T-cell (primary cell): Measurements from ENCODE around the gene FAM217B. TPM values are rescaled to one million over a fixed set of nuclear protein-coding genes. Genes with fewer than 3 reads are reported as not detected.
"Not testable (repeated sequence)": the region's sequence is repeated elsewhere in the genome, so short reads cannot be mapped to it uniquely, and the experiment has no call there.

Experiments
- ATAC-seq, 4 experiments: fragments of 200-7000 bp in 3 of 4; fragments of 150-1000 bp in 1 of 4; cut with Tn5 transposase; replicated peaks in 1 of 4; 1 replicate in 3 of 4; 2 replicates in 1 of 4; pipeline ENCODE4 v1.10.0; 2021; ENCODE audit warnings: moderate library complexity in 3 of 4, mild to moderate bottlenecking in 2 of 4, moderate number of reproducible peaks in 1 of 4
- CTCF ChIA-PET, 2 donors: fragments of 300-600 bp; sonication (Branson Sonifier 250); formaldehyde crosslinking; loops; one replicate each; lab custom pipeline; 2022; ENCODE audit warnings: antibody characterized with exemption in 2 of 2; lab: Charles Lee
- POLR2A ChIA-PET, 2 donors: fragments of 300-600 bp; sonication (Branson Sonifier 250); formaldehyde crosslinking; loops; one replicate each; lab custom pipeline; 2022; ENCODE audit warnings: antibody characterized with exemption in 2 of 2; lab: Charles Lee
- DNase-seq, 35 experiments: peaks; one replicate each; pipeline versions ENCODE4 v3.0.0 to v3.0.0-alpha.2; 2013 to 2023
- H3K27ac ChIP-seq: one replicate; pipeline ENCODE4 v1.5.1; 2013; ENCODE audit warnings: low read length
- H3K27me3 ChIP-seq, 2 experiments: replicated peaks in 1 of 2; 1 replicate in 1 of 2; 2 replicates in 1 of 2; pipeline versions ENCODE4 v1.6.1 to v1.7.0; 2013; ENCODE audit warnings: low read length in 1 of 2, mixed read lengths in 1 of 2; ENCODE audit not compliant: control insufficient read depth in 2 of 2, insufficient read depth in 2 of 2; ENCODE audit errors: extremely low read depth in 1 of 2
- H3K36me3 ChIP-seq, 2 donors: 1 replicate in 1 of 2; 2 replicates in 1 of 2; pipeline versions ENCODE4 v1.6.1 to v1.7.0; 2013; ENCODE audit warnings: low read length in 1 of 2; ENCODE audit not compliant: control insufficient read depth in 2 of 2, insufficient read depth in 1 of 2; ENCODE audit errors: extremely low read depth in 1 of 2
- H3K4me1 ChIP-seq, 2 experiments: 1 replicate in 1 of 2; 2 replicates in 1 of 2; pipeline versions ENCODE4 v1.6.1 to v1.7.0; 2013; ENCODE audit warnings: low read length in 2 of 2, mixed read lengths in 1 of 2; ENCODE audit not compliant: insufficient read depth in 2 of 2, control insufficient read depth in 1 of 2; ENCODE audit errors: extremely low read depth in 1 of 2
- H3K4me3 ChIP-seq, 2 donors: 1 replicate in 1 of 2; 2 replicates in 1 of 2; pipeline versions ENCODE4 v1.5.1 to v1.7.0; 2013; ENCODE audit warnings: mild to moderate bottlenecking in 2 of 2, low read length in 1 of 2, moderate library complexity in 1 of 2; ENCODE audit not compliant: control insufficient read depth in 1 of 2; ENCODE audit errors: extremely low read depth in 1 of 2
- H3K9me3 ChIP-seq: 2 replicates; pipeline ENCODE4 v1.7.0; 2013
- H3K27ac Mint-ChIP-seq, 2 donors: one replicate each; pipeline ENCODE4 v1.8.0; 2020 to 2021; ENCODE audit warnings: mild to moderate bottlenecking in 2 of 2, mixed read lengths in 2 of 2
- H3K27me3 Mint-ChIP-seq, 2 donors: one replicate each; pipeline ENCODE4 v1.8.0; 2021 to 2022; ENCODE audit warnings: mixed read lengths in 2 of 2
- H3K36me3 Mint-ChIP-seq: one replicate; pipeline ENCODE4 v1.8.0; 2021; ENCODE audit warnings: mixed read lengths
- H3K4me1 Mint-ChIP-seq, 3 donors: one replicate each; pipeline ENCODE4 v1.8.0; 2020 to 2022; ENCODE audit warnings: mixed read lengths in 3 of 3, mild to moderate bottlenecking in 1 of 3
- H3K4me3 Mint-ChIP-seq, 3 donors: one replicate each; pipeline ENCODE4 v1.8.0; 2020 to 2022; ENCODE audit warnings: mild to moderate bottlenecking in 3 of 3, mixed read lengths in 3 of 3, moderate library complexity in 3 of 3
- H3K9me3 Mint-ChIP-seq, 3 donors: one replicate each; pipeline ENCODE4 v1.8.0; 2020 to 2022; ENCODE audit warnings: mixed read lengths in 3 of 3
- WGBS: methylation state at CpG from one replicate; pipeline ENCODE4 v1.1.5; 2013; ENCODE audit warnings: missing lambda C conversion rate; ENCODE audit not compliant: insufficient coverage; 5-methylcytosine and 5-hydroxymethylcytosine counted together
- total RNA-seq, 35 experiments: library from RNA in 6 of 35; stranded (reverse) in 6 of 35; fragments of 120-200 nt in 1 of 35; gene quantifications; one replicate each; pipeline versions ENCODE4 v1.2.1 to v1.2.4 and lab custom pipeline; 2013 to 2026

The FAM217B gene
- total RNA-seq, 5 donors from 2014 or later (not counting 1 experiment from before 2014, with no cell fraction given): 19.3 to 35.6 (median 29.5) TPM

DNA sequence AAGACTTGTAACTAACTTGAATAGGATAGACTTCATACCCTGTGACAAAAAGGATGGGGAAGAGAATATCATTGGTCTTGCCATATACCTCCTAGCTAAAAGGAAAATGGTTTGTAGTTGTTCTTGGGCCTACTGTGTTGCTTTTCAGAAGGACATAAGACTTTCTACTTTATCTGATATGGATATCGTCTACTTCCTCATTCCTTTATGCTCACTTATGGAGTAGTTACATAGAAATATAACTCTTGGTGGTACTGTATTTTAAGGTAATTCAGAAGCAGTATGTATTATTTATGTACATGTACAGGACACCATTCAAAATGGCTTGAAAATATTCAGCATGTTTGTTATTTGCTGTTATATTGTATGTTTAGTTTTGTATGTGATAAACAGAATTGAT lies 8.0 kb downstream of the FAM217B start:
- Histone ChIP-seq H3K4me1 (peaks cover 5 to 6% of the 10 kb centered on the region in 2 experiments), H3K36me3 (peaks cover 0 to 26% of the 10 kb centered on the region in 2 donors), H3K9me3 (no peaks in the 10 kb centered on the region), H3K27ac (peak overlapping the region; percentile 55), H3K27me3 (no peaks in the 10 kb centered on the region), H3K4me3 (no peak overlapping the region)
- Mint-ChIP-seq H3K9me3 (no peaks in the 10 kb centered on the region), H3K4me3 (peak overlapping the region in 1 of 3 donors; percentile 60), H3K36me3 (peaks cover 12% of the 10 kb centered on the region), H3K27me3 (no peaks in the 10 kb centered on the region), H3K4me1 (peaks cover 22 to 33% (median 24%) of the 10 kb centered on the region in 3 donors), H3K27ac (peak overlapping the region; percentile 95 to 97)
- CTCF ChIA-PET: interaction anchor here (0.6 to 2.9 kb wide), 6 partner anchors 8 to 315 kb away, joined by 3 to 16 read pairs (median 8); partner anchors contain the start of genes FAM217B (in 1 of the 2), PPP1R3D (in 1 of the 2) and SYCP2 (in 1 of the 2)
- WGBS: no CpG with 5 or more reads among the region's 1 CpG
- ATAC-seq: no peak
- POLR2A ChIA-PET: interaction anchor here (0.6 to 0.7 kb wide), 2 partner anchors 8 to 315 kb away, joined by 3 read pairs; partner anchors contain the start of genes FAM217B (in 1 of the 2) and PPP1R3D (in 1 of the 2)
- no peak for DNase-seq

DNA sequence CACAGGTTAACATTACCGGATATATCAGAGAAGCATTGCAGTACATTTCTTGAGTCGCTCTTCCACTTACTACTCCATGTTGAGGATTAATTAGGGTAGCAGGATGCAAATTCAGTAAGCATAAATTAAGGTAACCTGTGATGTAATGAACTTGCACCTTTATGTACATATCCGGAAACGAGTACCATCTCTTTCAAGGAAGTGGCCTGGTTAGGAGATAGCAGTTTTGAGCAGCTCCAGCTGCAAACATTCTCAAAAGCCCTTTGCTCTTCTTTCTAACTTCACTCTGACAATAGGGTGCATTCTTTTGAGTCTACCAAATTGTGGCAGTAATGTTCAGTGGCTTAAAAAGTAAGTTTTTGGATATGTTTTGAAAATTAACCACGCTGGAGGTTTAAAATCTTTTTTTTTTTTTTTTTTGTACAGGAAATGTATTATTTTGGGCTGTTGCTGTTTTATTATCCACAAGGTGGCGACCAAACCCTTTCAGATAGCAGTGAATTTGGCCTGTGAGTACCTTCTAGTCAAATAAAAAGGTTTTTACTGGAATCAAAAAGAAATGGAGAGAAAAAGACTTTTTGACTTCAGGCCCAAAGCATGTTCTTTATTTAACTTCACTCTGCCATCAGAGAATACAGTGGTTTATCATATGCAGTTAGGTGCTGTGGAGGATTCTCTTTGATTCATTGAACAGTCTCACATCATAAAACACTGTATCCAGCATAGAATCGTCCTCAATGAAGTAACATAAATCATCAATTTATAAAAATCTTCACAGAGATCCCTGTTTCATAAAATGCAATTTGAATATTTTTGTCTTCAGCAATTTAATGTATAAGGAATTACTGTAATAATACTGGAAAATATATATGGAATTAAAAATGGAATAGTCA lies 8.9 kb downstream of the FAM217B start:
- peaks cover 5 to 6% of the 10 kb centered on the region in 2 experiments for H3K4me1 ChIP-seq
- no peaks in the 10 kb centered on the region for H3K9me3 Mint-ChIP-seq
- no peaks in the 10 kb centered on the region for H3K27me3 Mint-ChIP-seq
- H3K27ac ChIP-seq: peak overlapping the region; percentile 55
- no peaks in the 10 kb centered on the region for H3K27me3 ChIP-seq
- DNase-seq: peak in 19 of 35 experiments; percentile 11 to 81 (median 34)
- peaks cover 11% of the 10 kb centered on the region for H3K36me3 Mint-ChIP-seq
- no CpG with 5 or more reads among the region's 7 CpGs for WGBS
- peak overlapping the region; percentile 95 to 97 for H3K27ac Mint-ChIP-seq
- no peak overlapping the region for H3K4me3 ChIP-seq
- H3K36me3 ChIP-seq: peaks cover 0 to 20% of the 10 kb centered on the region in 2 donors
- peak; percentile 80 to 93 (median 89) for ATAC-seq
- POLR2A ChIA-PET: interaction anchor here (0.6 to 0.7 kb wide), 2 partner anchors 9 to 314 kb away, joined by 3 read pairs; partner anchors contain the start of genes FAM217B (in 1 of the 2) and PPP1R3D (in 1 of the 2)
- H3K4me1 Mint-ChIP-seq: peaks cover 22 to 33% (median 24%) of the 10 kb centered on the region in 3 donors
- H3K4me3 Mint-ChIP-seq: peak overlapping the region; percentile 56 to 62 (median 60)
- CTCF ChIA-PET: interaction anchor here (0.6 to 2.9 kb wide), 10 partner anchors 9 to 316 kb away, joined by 3 to 16 read pairs (median 5); partner anchors contain the start of genes FAM217B (in 1 of the 2), PPP1R3D (in 1 of the 2) and SYCP2 (in 1 of the 2)
- H3K9me3 ChIP-seq: no peaks in the 10 kb centered on the region

DNA sequence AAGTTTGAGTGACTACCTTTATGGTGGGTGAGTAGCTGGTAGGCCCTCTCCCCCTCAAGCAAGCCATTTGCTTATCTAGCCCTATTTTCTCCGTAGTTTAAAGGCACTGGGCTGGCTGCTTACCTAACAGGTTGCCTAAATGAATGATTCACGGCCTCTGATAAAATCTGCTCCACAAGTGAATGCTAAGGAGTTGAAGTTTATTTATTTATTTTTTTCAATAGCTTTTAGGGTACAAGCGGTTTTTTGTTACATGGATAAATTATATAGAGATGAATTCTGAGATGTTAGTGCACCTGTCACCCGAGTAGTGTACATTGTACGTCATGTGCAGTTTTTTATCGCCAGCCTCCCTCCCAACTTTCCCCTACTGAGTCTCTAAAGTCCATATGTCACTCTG lies 9.7 kb downstream of the FAM217B start:
- H3K27me3 ChIP-seq: no peaks in the 10 kb centered on the region
- H3K36me3 Mint-ChIP-seq: peaks cover 3% of the 10 kb centered on the region
- ChIA-PET POLR2A (no interaction called here), CTCF (interaction anchor here (1.1 to 2.9 kb wide), 6 partner anchors 9 to 315 kb away, joined by 3 to 16 read pairs (median 8); partner anchors contain the start of genes FAM217B (in 1 of the 2), PPP1R3D (in 1 of the 2) and SYCP2 (in 1 of the 2))
- 90% methylated on average over 2 of the region's 6 CpGs for WGBS
- H3K4me3 Mint-ChIP-seq: no peak overlapping the region
- DNase-seq (no peak), ATAC-seq (no peak)
- H3K4me1 Mint-ChIP-seq: peaks cover 18 to 30% (median 20%) of the 10 kb centered on the region in 3 donors
- peaks cover 5 to 6% of the 10 kb centered on the region in 2 experiments for H3K4me1 ChIP-seq
- no peak overlapping the region for H3K4me3 ChIP-seq
- H3K27me3 Mint-ChIP-seq: no peaks in the 10 kb centered on the region
- H3K36me3 ChIP-seq: peaks cover 0 to 12% of the 10 kb centered on the region in 2 donors
- H3K27ac Mint-ChIP-seq: peak overlapping the region in 1 of 2 donors; percentile 22
- H3K27ac ChIP-seq: peak overlapping the region; percentile 22
- no peaks in the 10 kb centered on the region for H3K9me3 Mint-ChIP-seq
- H3K9me3 ChIP-seq: no peaks in the 10 kb centered on the region

DNA sequence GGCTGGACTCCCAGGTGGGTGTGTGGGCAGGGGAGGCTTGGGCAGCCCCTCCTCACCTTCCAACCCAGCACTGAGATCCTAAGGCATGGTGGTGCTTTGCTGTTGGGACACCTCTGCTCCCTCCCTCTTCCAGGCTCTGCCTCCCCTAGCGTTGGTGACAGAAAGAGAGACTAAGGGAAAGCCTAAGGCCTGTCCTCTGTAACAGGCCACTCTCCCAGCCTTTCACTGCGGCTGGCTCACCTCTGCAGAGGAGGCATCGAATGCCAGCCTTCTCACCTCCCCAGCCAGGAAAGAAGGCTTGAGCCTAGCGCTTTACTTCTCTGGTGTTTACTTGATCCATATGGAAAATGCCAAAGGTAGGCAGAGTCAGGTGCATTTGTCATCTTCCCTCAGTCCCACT lies 14.5 kb downstream of the FAM217B start:
- no peaks in the 10 kb centered on the region for H3K9me3 Mint-ChIP-seq
- WGBS: 100% methylated on average over 3 of the region's 4 CpGs
- H3K27ac Mint-ChIP-seq: no peak overlapping the region
- DNase-seq: no peak
- Histone ChIP-seq H3K27ac (no peak overlapping the region), H3K36me3 (peaks cover 0 to 5% of the 10 kb centered on the region in 2 donors), H3K4me1 (no peaks in the 10 kb centered on the region), H3K9me3 (no peaks in the 10 kb centered on the region), H3K27me3 (no peaks in the 10 kb centered on the region), H3K4me3 (no peak overlapping the region)
- no peak for ATAC-seq
- ChIA-PET POLR2A (no interaction called here), CTCF (no interaction called here)
- H3K4me3 Mint-ChIP-seq: no peak overlapping the region
- H3K36me3 Mint-ChIP-seq: peaks cover 3% of the 10 kb centered on the region
- no peaks in the 10 kb centered on the region for H3K27me3 Mint-ChIP-seq
- H3K4me1 Mint-ChIP-seq: no peaks in the 10 kb centered on the region

DNA sequence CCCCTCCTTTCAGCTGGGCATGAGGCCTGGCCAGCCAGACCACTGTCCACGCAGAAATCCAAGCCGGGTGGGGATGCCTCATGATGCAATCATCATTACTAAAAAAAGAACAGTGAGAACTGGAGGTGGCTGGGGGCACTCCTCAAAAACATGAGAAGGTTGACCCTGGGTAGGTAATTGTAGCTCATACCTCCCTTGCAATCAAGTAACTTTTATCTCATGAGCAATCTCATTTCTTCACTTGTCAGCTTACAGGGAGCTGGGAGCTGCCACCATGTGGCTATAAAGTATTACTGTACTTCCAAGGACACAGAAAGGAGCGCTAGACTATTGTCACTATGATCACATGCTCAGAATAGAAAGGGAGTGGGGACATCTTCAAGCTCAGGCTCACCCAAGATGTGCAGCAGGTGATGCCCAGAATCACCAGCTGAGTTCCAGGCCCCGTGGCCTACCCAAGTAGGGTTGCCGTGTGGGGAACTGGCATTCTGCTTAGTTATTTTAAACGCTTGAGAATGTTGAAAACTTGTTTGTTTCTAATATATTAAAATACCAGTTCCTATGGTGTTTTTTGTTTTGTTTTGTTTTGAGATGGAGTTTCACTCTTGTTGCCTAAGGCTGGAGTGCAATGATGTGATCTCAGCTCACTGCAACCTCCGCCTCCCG lies 15.1 kb downstream of the FAM217B start:
- DNase-seq: peak in 1 of 35 experiments; percentile 19
- ChIA-PET POLR2A (no interaction called here), CTCF (interaction anchor here in 1 of 2 donors (1.0 to 1.3 kb wide), 2 partner anchors 15 to 310 kb away, joined by 3 to 6 read pairs; partner anchors contain the start of genes FAM217B and PPP1R3D)
- peaks cover 8% of the 10 kb centered on the region for H3K36me3 Mint-ChIP-seq
- no peaks in the 10 kb centered on the region for H3K9me3 ChIP-seq
- no peak overlapping the region for H3K27ac ChIP-seq
- no peaks in the 10 kb centered on the region for H3K4me1 ChIP-seq
- no peak overlapping the region for H3K4me3 Mint-ChIP-seq
- H3K27me3 Mint-ChIP-seq: no peaks in the 10 kb centered on the region
- ATAC-seq: peak in 1 of 4 experiments; percentile 34
- peaks cover 0 to 5% of the 10 kb centered on the region in 2 donors for H3K36me3 ChIP-seq
- H3K27me3 ChIP-seq: no peaks in the 10 kb centered on the region
- WGBS: 89% methylated on average over 3 of the region's 8 CpGs
- H3K4me1 Mint-ChIP-seq: no peaks in the 10 kb centered on the region
- H3K4me3 ChIP-seq: no peak overlapping the region
- H3K9me3 Mint-ChIP-seq: no peaks in the 10 kb centered on the region
- H3K27ac Mint-ChIP-seq: no peak overlapping the region

DNA sequence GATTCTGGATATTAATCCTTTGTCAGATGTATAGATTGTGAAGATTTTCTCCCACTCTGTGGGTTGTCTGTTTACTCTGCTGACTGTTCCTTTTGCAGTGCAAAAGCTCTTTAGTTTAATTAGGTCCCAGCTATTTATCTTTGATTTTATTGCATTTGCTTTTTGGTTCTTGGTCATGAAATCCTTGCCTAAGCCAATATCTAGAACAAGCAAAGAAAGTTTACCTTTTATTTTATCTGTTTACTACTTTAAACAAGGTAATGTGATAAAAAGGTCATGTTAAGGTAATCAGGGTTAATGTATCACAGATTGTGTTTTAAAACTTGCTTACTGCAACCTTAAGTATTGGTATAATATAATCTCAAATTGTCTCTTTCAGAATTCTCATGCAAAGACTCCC lies 17.4 kb downstream of the FAM217B start:
- POLR2A ChIA-PET, H3K27ac Mint-ChIP-seq: not testable (repeated sequence)

More for the DNA sequence above, 17.4 kb downstream of the FAM217B start:
- CTCF ChIA-PET, H3K4me1 ChIP-seq, H3K27me3 Mint-ChIP-seq, H3K36me3 ChIP-seq, H3K27me3 ChIP-seq, H3K4me1 Mint-ChIP-seq, H3K27ac ChIP-seq, H3K9me3 ChIP-seq, H3K9me3 Mint-ChIP-seq, H3K4me3 Mint-ChIP-seq, H3K4me3 ChIP-seq, ATAC-seq, DNase-seq: not testable (repeated sequence)
- H3K36me3 Mint-ChIP-seq: peaks cover 16% of the 10 kb centered on the region
